GM12892 (cell line): Measurements from ENCODE around the gene RRP1.

Experiments
- POLR2A ChIP-seq: IDR thresholded peaks from 2 replicates; pipeline ENCODE4 v1.6.1; 2011; ENCODE audit warnings: low read depth, low read length, control low read depth
- POLR2AphosphoS5 ChIP-seq: IDR thresholded peaks from 2 replicates; pipeline ENCODE4 v1.6.1; 2011; ENCODE audit warnings: low read depth, low read length, control low read depth

DNA sequence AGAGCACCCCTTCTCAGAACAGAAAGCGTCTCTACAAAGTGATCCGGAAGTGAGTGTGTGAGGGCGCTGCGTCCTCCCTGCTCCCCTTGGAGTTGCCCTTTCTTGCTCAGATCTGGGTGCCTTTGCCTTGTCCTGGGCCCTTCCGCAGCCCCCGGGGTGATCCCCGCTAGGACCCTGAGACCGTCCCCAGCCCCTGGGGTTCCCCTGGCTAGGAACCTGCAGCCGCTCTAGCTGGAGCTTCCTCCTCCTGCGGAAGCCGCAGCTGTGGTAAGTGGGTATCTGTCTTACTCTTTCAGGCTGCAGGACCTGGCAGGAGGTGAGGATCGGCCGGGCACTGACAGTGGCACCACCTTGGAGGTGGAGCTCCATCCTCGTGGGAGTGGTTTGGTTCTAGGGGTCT, 11.2 kb downstream of the RRP1 start:
- no peak for TF ChIP-seq POLR2AphosphoS5
- TF ChIP-seq POLR2A, result no peak
